Measurements from ENCODE around the gene ZNF319.

GRCh38 chr16:58042001-58042885 is 41.8 kb upstream of the ZNF319 start:
- TF ChIP-seq CTCF (conservative IDR thresholded peaks at IDR 0.05; ENCODE audit: low read length) (no peak), EZH2phosphoT487 (IDR thresholded peaks at IDR 0.05; ENCODE audit: borderline replicate concordance, low read depth, low read length) (no peak)

Measured in OCI-LY7 (cell line).